H1 (cell line): ENCODE data around the gene RABGAP1. TPM values are rescaled to one million over a fixed set of nuclear protein-coding genes. Genes with fewer than 3 reads are reported as not detected.

Experiments
- ATF2 ChIP-seq: IDR thresholded peaks from 2 replicates; pipeline ENCODE4 v1.6.1; 2012; ENCODE audit warnings: low read length, inconsistent platforms
- RAD21 ChIP-seq, 2 experiments: IDR thresholded peaks in 1 of 2; conservative IDR thresholded peaks in 1 of 2; 2 replicates each; pipeline ENCODE4 v1.6.1; 2011; ENCODE audit warnings: low read depth in 2 of 2, low read length in 2 of 2, improper control_type of control experiment in 1 of 2, inconsistent platforms in 1 of 2, mild to moderate bottlenecking in 1 of 2, moderate library complexity in 1 of 2
- polyA plus RNA-seq, 7 experiments: library from polyadenylated mRNA; depleted of rRNA in 3 of 7; stranded (reverse) in 5 of 7; unstranded in 2 of 7; fragments of >200 nt in 5 of 7; fragments of 200-250 nt in 2 of 7; gene quantifications; 1 replicate in 5 of 7; 2 replicates in 1 of 7; 4 replicates in 1 of 7; pipeline versions ENCODE4 v1.2.1 to v1.2.3, GENCODE V29; 2011 to 2013; ENCODE audit warnings: missing spikeins in 2 of 7, mixed read lengths in 2 of 7
- total RNA-seq: library from RNA; stranded (reverse); fragmentation: NEBNext Ultra II Directional; extraction: Animal tissue kit (Norgen Biotek cat#: 25700); gene quantifications from 2 replicates; pipeline ENCODE4 v1.2.1, GENCODE V29; 2021

RABGAP1 gene
- total and polyA plus RNA-seq, 2 of the 8 experiments (the other 6 are each of a cell fraction or from before 2014, with no cell fraction given) = 15.7 to 38.3 TPM

GRCh38 chr9:123062351-123063176, 121.7 kb downstream of the RABGAP1 start (continued):
- no peak for TF ChIP-seq ATF2
- TF ChIP-seq RAD21 (IDR thresholded peaks at IDR 0.05 in 1 of 2, conservative IDR thresholded peaks at IDR 0.05 in 1 of 2; ENCODE audit: low read depth in 2 of 2, low read length in 2 of 2) = no peak
- TF ChIP-seq, all 59 proteins: peak for 0
